K562 (cell line): ENCODE measurements around the gene SOWAHA. TPM values are rescaled to one million over a fixed set of nuclear protein-coding genes. Genes with fewer than 3 reads are reported as not detected.
A peak's percentile ranks its signal among the peaks of the same experiment; 100 is the strongest.

Experiments
- ATAC-seq: fragments of 200-7000 bp; cut with Tn5 transposase; 3 replicates; pipeline ENCODE4 v1.9.1; 2020; ENCODE audit warnings: moderate library complexity
- BruUV-seq: library from RNA; stranded (reverse); fragments of 400-500 nt; replicated peaks from 2 replicates; lab custom pipeline; 2021; lab: Mats Ljungman, UMichigan
- CTCF ChIA-PET: fragments of 300-600 bp; formaldehyde crosslinking; extraction: SDS; loops from one replicate; lab custom pipeline; 2021; ENCODE audit warnings: low intra/inter-chr PET ratio; lab: Yijun Ruan, JAX
- POLR2A ChIA-PET: fragments of 300-600, 350-650 bp; sonication (Branson Sonifier 250); formaldehyde crosslinking; extraction: SDS; loops from one replicate; lab custom pipeline; 2021; ENCODE audit warnings: antibody characterized with exemption, inconsistent platforms; lab: Yijun Ruan, JAX
- DNase-seq, 4 experiments: peaks; one replicate each; pipeline versions ENCODE4 v3.0.0 to v3.0.0-alpha.2; 2011 to 2018; ENCODE audit warnings: low spot score in 3 of 4, mixed read lengths in 3 of 4; ENCODE audit errors: extremely low read depth in 1 of 4
- FAIRE-seq: peaks from 2 replicates; lab custom pipeline; 2011; peaks lifted over from hg19 to GRCh38; lab: Jason Lieb, UNC
- H2AFZ ChIP-seq: 2 replicates; pipeline ENCODE4 v1.6.0; 2011; ENCODE audit warnings: low read depth, low read length, control low read depth, inconsistent platforms
- H3K27ac ChIP-seq: fragments of 200-600 bp; 3 replicates; pipeline ENCODE4 v1.8.0; 2011; ENCODE audit warnings: low read depth, mild to moderate bottlenecking, control low read depth, inconsistent platforms, low read length, moderate library complexity, mixed read lengths; ENCODE audit errors: extremely low read depth
- H3K27me3 ChIP-seq, 2 experiments: fragments of 300-600 bp in 1 of 2; 2 replicates in 1 of 2; 3 replicates in 1 of 2; pipeline versions ENCODE4 v1.6.0 to v1.8.0; 2011; ENCODE audit warnings: inconsistent platforms in 2 of 2, low read length in 2 of 2, mild to moderate bottlenecking in 1 of 2, mixed read lengths in 1 of 2, moderate library complexity in 1 of 2; ENCODE audit not compliant: control insufficient read depth in 2 of 2, insufficient read depth in 2 of 2
- H3K36me3 ChIP-seq: fragments of 300-600 bp; 3 replicates; pipeline ENCODE4 v1.8.0; 2011; ENCODE audit warnings: mild to moderate bottlenecking, low read length, inconsistent platforms; ENCODE audit not compliant: control insufficient read depth, insufficient read depth
- H3K4me1 ChIP-seq, 2 experiments: fragments of 200-600 bp in 1 of 2; replicated peaks in 1 of 2; 2 replicates in 1 of 2; 3 replicates in 1 of 2; pipeline versions ENCODE4 v1.5.1 to v1.8.0; 2011; ENCODE audit warnings: inconsistent platforms in 2 of 2, low read length in 2 of 2, mild to moderate bottlenecking in 1 of 2, mixed read lengths in 1 of 2, moderate library complexity in 1 of 2; ENCODE audit not compliant: control insufficient read depth in 2 of 2, insufficient read depth in 2 of 2
- H3K4me2 ChIP-seq: 2 replicates; pipeline ENCODE4 v1.6.1; 2011; ENCODE audit warnings: low read length, control low read depth, inconsistent platforms, mixed read lengths; ENCODE audit not compliant: insufficient read depth
- H3K4me3 ChIP-seq: fragments of 200-600 bp; sonication (generic), shearing (Covaris generic); 2 replicates; pipeline ENCODE4 v1.5.1; 2016; ENCODE audit warnings: control low read depth, inconsistent platforms
- H3K79me2 ChIP-seq: fragments of 200-600 bp; 3 replicates; pipeline ENCODE4 v1.8.0; 2011; ENCODE audit warnings: low read length, inconsistent platforms; ENCODE audit not compliant: control insufficient read depth, insufficient read depth
- H3K9ac ChIP-seq, 2 experiments: 2 replicates each; pipeline versions ENCODE4 v1.6.0 to v1.6.1; 2011; ENCODE audit warnings: low read depth in 2 of 2, low read length in 2 of 2, control low read depth in 1 of 2, inconsistent platforms in 1 of 2, mild to moderate bottlenecking in 1 of 2, mixed read lengths in 1 of 2; ENCODE audit not compliant: insufficient read depth in 1 of 2
- H3K9me1 ChIP-seq: one replicate; pipeline ENCODE4 v1.6.0; 2011; ENCODE audit warnings: inconsistent platforms, mild to moderate bottlenecking, low read length, moderate library complexity; ENCODE audit not compliant: control insufficient read depth, insufficient read depth
- H3K9me3 ChIP-seq: replicated peaks from 2 replicates; pipeline ENCODE4 v1.5.1; 2011; ENCODE audit warnings: low read depth, low read length, inconsistent platforms; ENCODE audit not compliant: control insufficient read depth, insufficient read depth
- H4K20me1 ChIP-seq: replicated peaks from 2 replicates; pipeline ENCODE4 v1.6.1; 2011; ENCODE audit warnings: low read length, inconsistent platforms, mixed read lengths; ENCODE audit not compliant: control insufficient read depth, insufficient read depth
- AFF4 ChIP-seq: sonication (generic); formaldehyde crosslinking; IDR thresholded peaks from 2 replicates; pipeline ENCODE4 v1.8.0; 2023; ENCODE audit warnings: mild to moderate bottlenecking, missing genetic modification reagents
- CBX3 ChIP-seq, 2 experiments: IDR thresholded peaks; 1 replicate in 1 of 2; 2 replicates in 1 of 2; pipeline ENCODE4 v1.6.1; 2012; ENCODE audit warnings: inconsistent platforms in 2 of 2, low read length in 2 of 2, borderline replicate concordance in 1 of 2, control low read depth in 1 of 2
- EP300 ChIP-seq: IDR thresholded peaks from 2 replicates; pipeline ENCODE4 v1.6.1; 2012; ENCODE audit warnings: low read length, improper control_type of control experiment
- ERF ChIP-seq: fragments of 450-650 bp; formaldehyde crosslinking; IDR thresholded peaks from 2 replicates; pipeline ENCODE4 v1.4.0; 2020; ENCODE audit warnings: mild to moderate bottlenecking, mixed read lengths
- HDAC8 ChIP-seq: fragments of 450-650 bp; IDR thresholded peaks from 2 replicates; pipeline ENCODE4 v1.6.1; 2016; ENCODE audit warnings: mild to moderate bottlenecking, missing genetic modification characterization, moderate library complexity, missing compliant biosample characterization
- NR2F6 ChIP-seq: fragments of 450-650 bp; formaldehyde crosslinking; IDR thresholded peaks from 2 replicates; pipeline ENCODE4 v1.4.0; 2020; ENCODE audit warnings: mild to moderate bottlenecking
- POLR2B ChIP-seq: fragments of 450-650 bp; IDR thresholded peaks from 2 replicates; pipeline ENCODE4 v1.6.1; 2018; ENCODE audit warnings: low read depth; ENCODE audit not compliant: partially characterized antibody
- RAD21 ChIP-seq, 2 experiments: fragments of 250-450 bp in 1 of 2; fragments of 450-650 bp in 1 of 2; sonication (Bioruptor Pico) in 1 of 2; formaldehyde crosslinking in 1 of 2; IDR thresholded peaks in 1 of 2; conservative IDR thresholded peaks in 1 of 2; 2 replicates each; pipeline versions ENCODE4 v1.4.0 to v1.8.0; 2020 to 2022; ENCODE audit warnings: mild to moderate bottlenecking in 2 of 2, moderate library complexity in 1 of 2
- TFAP4 ChIP-seq: sonication (generic); formaldehyde crosslinking; IDR thresholded peaks from 2 replicates; pipeline ENCODE4 v1.8.0; 2022; ENCODE audit warnings: missing genetic modification reagents, mild to moderate bottlenecking, moderate library complexity, borderline replicate concordance
- ZFP1 ChIP-seq: fragments of 450-650 bp; formaldehyde crosslinking; IDR thresholded peaks from 2 replicates; pipeline ENCODE4 v1.4.0; 2020; ENCODE audit warnings: mild to moderate bottlenecking, mixed read lengths
- ZKSCAN8 ChIP-seq: fragments of 200-800 bp; sonication (Bioruptor generic); IDR thresholded peaks from 2 replicates; pipeline ENCODE4 v1.6.1; 2016; ENCODE audit warnings: missing genetic modification characterization, missing compliant biosample characterization
- WGBS: fragments of 100-300 bp; shearing (Covaris generic); methylation state at CpG from one replicate; pipeline ENCODE4 v1.1.6; 2016; ENCODE audit warnings: low coverage, mixed read lengths; ENCODE audit not compliant: insufficient coverage; ENCODE audit errors: missing lambda C conversion rate; 5-methylcytosine and 5-hydroxymethylcytosine counted together
- in situ Hi-C: fragments of 300-500 bp; cut with MboI; formaldehyde crosslinking; loops from 4 replicates; pipeline ENCODE4 v1.15.0; 2018; ENCODE audit warnings: inconsistent platforms, mixed read lengths
- intact Hi-C: fragments of 100-400 bp; cut with micrococcal nuclease; formaldehyde crosslinking; loops from 2 replicates; pipeline ENCODE4 v1.14.2; 2022
- polyA plus RNA-seq, 8 experiments: library from polyadenylated mRNA; depleted of rRNA in 4 of 8; stranded (reverse) in 5 of 8; unstranded in 3 of 8; fragments of >200 nt; fragmentation: Nextera tagmentation in 2 of 8; fragmentation: Illumina TruSeq in 1 of 8; extraction: Ambion mirVana in 2 of 8; extraction: Trizol in 1 of 8; gene quantifications; 2 replicates each; pipeline versions ENCODE4 v1.2.1 to v1.2.3, GENCODE V29; 2011 to 2014; ENCODE audit warnings: inconsistent platforms in 1 of 8, missing spikeins in 1 of 8
- total RNA-seq, 7 experiments: library from RNA; depleted of rRNA in 6 of 7; stranded (reverse); fragments of >200 nt in 6 of 7; fragmentation: Illumina TruSeq in 2 of 7; extraction: Trizol in 2 of 7; gene quantifications; 2 replicates each; pipeline versions ENCODE4 v1.2.1 to v1.2.3, GENCODE V29; 2011 to 2021; ENCODE audit warnings: low replicate concordance in 1 of 7
- TF ChIP-seq, protein P1 (sequence below), 2 experiments: fragments of 450-650 bp in 1 of 2; IDR thresholded peaks; 2 replicates each; pipeline ENCODE4 v1.6.1; 2011 to 2017; ENCODE audit warnings: low read depth in 2 of 2, antibody characterized with exemption in 1 of 2, borderline replicate concordance in 1 of 2, low read length in 1 of 2, mild to moderate bottlenecking in 1 of 2, mixed read lengths in 1 of 2; ENCODE audit not compliant: control insufficient read depth in 1 of 2

SOWAHA gene
- total and polyA plus RNA-seq, 9 of the 15 experiments (the other 6 are each of a cell fraction or from before 2014, with no cell fraction given) = not detected

GRCh38 chr5:132820162-132820754, 7.2 kb downstream of the SOWAHA start:
- ChIA-PET POLR2A (interaction anchor here (0.6 to 4.0 kb wide), 25 partner anchors 8 to 1110 kb away, joined by 3 to 20 read pairs (median 4); partner anchors contain the start of genes GDF9, KIF3A, SHROOM1 and UQCRQ), CTCF (interaction anchor here (0.5 to 2.4 kb wide), 12 partner anchors 28 to 496 kb away, joined by 3 to 19 read pairs (median 4); partner anchors contain the start of gene UQCRQ)
- Histone ChIP-seq H3K4me1 (peaks cover 2 to 19% of the 10 kb centered on the region in 2 experiments; a peak in 3 of 5 replicates), H3K27ac (no peak overlapping the region), H4K20me1 (no peaks in the 10 kb centered on the region), H3K4me3 (no peak overlapping the region), H3K27me3 (no peaks in the 10 kb centered on the region), H3K79me2 (no peaks in the 10 kb centered on the region), H3K36me3 (peaks cover 26% of the 10 kb centered on the region; the same call in 2 of the 3 replicates), H3K4me2 (peak overlapping the region; percentile 64; the same call in 1 of the 2 replicates), H3K9ac (peak overlapping the region in 1 of 2 experiments; percentile 80; a peak in 1 of 4 replicates), H2AFZ (peak overlapping the region; percentile 87), H3K9me3 (no peaks in the 10 kb centered on the region), H3K9me1 (no peaks in the 10 kb centered on the region)
- ATAC-seq (peak; percentile 96), FAIRE-seq (peak; percentile 100), DNase-seq (peak; percentile 84 to 97 (median 88))
- intact Hi-C loops = loop anchor here (1.0 to 5.0 kb wide), 5 partner anchors 41 to 294 kb away; no protein-coding TSS in a partner anchor
- 15% methylated on average over 15 of the region's 15 CpGs for WGBS
- in situ Hi-C loops = no loop called here
- BruUV-seq = no TSS peak
- no peak for TF ChIP-seq ZKSCAN8 (CRISPR knock-in tag)
- TF ChIP-seq AFF4 = 0 out of 2 replicates have a peak, but pooled peaks have one; percentile 62
- no peak for TF ChIP-seq ERF (CRISPR knock-in tag)
- TF ChIP-seq EP300 = peak; percentile 11; the same call in 1 of the 2 replicates
- TF ChIP-seq POLR2B = no peak
- TF ChIP-seq RAD21 (CRISPR knock-in tag; conservative IDR thresholded peaks at IDR 0.05 in 1 of 2, IDR thresholded peaks at IDR 0.05 in 1 of 2) = peak; percentile 98 to 99
- no peak for TF ChIP-seq ZFP1 (CRISPR knock-in tag)
- TF ChIP-seq TFAP4 (CRISPR knock-in tag) = peak; percentile 59; the same call in 1 of the 2 replicates
- no peak for TF ChIP-seq HDAC8 (tag)
- TF ChIP-seq CBX3 (IDR thresholded peaks at IDR 0.05; ENCODE audit: borderline replicate concordance in 1 of 2, low read length in 2 of 2) = peak in 1 of 2 experiments; percentile 67; a peak in 1 of 3 replicates
- TF ChIP-seq NR2F6 = no peak
- TF ChIP-seq, protein P1, sequence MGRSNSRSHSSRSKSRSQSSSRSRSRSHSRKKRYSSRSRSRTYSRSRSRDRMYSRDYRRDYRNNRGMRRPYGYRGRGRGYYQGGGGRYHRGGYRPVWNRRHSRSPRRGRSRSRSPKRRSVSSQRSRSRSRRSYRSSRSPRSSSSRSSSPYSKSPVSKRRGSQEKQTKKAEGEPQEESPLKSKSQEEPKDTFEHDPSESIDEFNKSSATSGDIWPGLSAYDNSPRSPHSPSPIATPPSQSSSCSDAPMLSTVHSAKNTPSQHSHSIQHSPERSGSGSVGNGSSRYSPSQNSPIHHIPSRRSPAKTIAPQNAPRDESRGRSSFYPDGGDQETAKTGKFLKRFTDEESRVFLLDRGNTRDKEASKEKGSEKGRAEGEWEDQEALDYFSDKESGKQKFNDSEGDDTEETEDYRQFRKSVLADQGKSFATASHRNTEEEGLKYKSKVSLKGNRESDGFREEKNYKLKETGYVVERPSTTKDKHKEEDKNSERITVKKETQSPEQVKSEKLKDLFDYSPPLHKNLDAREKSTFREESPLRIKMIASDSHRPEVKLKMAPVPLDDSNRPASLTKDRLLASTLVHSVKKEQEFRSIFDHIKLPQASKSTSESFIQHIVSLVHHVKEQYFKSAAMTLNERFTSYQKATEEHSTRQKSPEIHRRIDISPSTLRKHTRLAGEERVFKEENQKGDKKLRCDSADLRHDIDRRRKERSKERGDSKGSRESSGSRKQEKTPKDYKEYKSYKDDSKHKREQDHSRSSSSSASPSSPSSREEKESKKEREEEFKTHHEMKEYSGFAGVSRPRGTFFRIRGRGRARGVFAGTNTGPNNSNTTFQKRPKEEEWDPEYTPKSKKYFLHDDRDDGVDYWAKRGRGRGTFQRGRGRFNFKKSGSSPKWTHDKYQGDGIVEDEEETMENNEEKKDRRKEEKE (IDR thresholded peaks at IDR 0.05; ENCODE audit: borderline replicate concordance in 1 of 2, control insufficient read depth in 1 of 2, low read depth in 2 of 2, low read length in 1 of 2) = 0 out of 4 replicates have a peak, but pooled peaks of 1 of the 2 experiments have one; percentile 28
